Glutamatergic neuron (in vitro differentiated cells): Measurements from ENCODE around the gene PDE10A. TPM values are rescaled to one million over a fixed set of nuclear protein-coding genes. Genes with fewer than 3 reads are reported as not detected.
A peak's percentile ranks its signal among the peaks of the same experiment; 100 is the strongest.

Experiments used
- DNase-seq: peaks from one replicate; pipeline ENCODE4 v3.0.0; 2022
- H3K27ac Mint-ChIP-seq: one replicate; pipeline ENCODE4 v1.8.0; 2020; ENCODE audit warnings: mild to moderate bottlenecking, mixed read lengths, inconsistent platforms; ENCODE audit not compliant: unreplicated experiment
- H3K27me3 Mint-ChIP-seq: one replicate; pipeline ENCODE4 v1.8.0; 2020; ENCODE audit warnings: mild to moderate bottlenecking, moderate library complexity, mixed read lengths, inconsistent platforms; ENCODE audit not compliant: unreplicated experiment
- H3K36me3 Mint-ChIP-seq: one replicate; pipeline ENCODE4 v1.8.0; 2020; ENCODE audit warnings: mild to moderate bottlenecking, mixed read lengths, inconsistent platforms; ENCODE audit not compliant: unreplicated experiment
- H3K4me1 Mint-ChIP-seq: one replicate; pipeline ENCODE4 v1.8.0; 2020; ENCODE audit warnings: mild to moderate bottlenecking, low read depth, mixed read lengths, inconsistent platforms; ENCODE audit not compliant: unreplicated experiment
- H3K4me3 Mint-ChIP-seq: one replicate; pipeline ENCODE4 v1.8.0; 2020; ENCODE audit warnings: mild to moderate bottlenecking, mixed read lengths, inconsistent platforms; ENCODE audit not compliant: unreplicated experiment
- H3K9me3 Mint-ChIP-seq: one replicate; pipeline ENCODE4 v1.8.0; 2020; ENCODE audit warnings: mild to moderate bottlenecking, moderate library complexity, mixed read lengths, inconsistent platforms; ENCODE audit not compliant: unreplicated experiment
- total RNA-seq: library from RNA; stranded (reverse); fragmentation: NEBNext Ultra II Directional; extraction: Animal tissue kit (Norgen Biotek cat#: 25700); gene quantifications from one replicate; pipeline ENCODE4 v1.2.1, GENCODE V29; 2021; ENCODE audit not compliant: unreplicated experiment
- TF ChIP-seq, protein P1 (sequence below): fragments of 200-600 bp; sonication (generic); IDR thresholded peaks from one replicate; pipeline ENCODE4 v1.5.0; 2021; ENCODE audit not compliant: partially characterized antibody, unreplicated experiment

PDE10A gene
- total RNA-seq, 1 donor from 2014 or later: 24.5 TPM

DNA sequence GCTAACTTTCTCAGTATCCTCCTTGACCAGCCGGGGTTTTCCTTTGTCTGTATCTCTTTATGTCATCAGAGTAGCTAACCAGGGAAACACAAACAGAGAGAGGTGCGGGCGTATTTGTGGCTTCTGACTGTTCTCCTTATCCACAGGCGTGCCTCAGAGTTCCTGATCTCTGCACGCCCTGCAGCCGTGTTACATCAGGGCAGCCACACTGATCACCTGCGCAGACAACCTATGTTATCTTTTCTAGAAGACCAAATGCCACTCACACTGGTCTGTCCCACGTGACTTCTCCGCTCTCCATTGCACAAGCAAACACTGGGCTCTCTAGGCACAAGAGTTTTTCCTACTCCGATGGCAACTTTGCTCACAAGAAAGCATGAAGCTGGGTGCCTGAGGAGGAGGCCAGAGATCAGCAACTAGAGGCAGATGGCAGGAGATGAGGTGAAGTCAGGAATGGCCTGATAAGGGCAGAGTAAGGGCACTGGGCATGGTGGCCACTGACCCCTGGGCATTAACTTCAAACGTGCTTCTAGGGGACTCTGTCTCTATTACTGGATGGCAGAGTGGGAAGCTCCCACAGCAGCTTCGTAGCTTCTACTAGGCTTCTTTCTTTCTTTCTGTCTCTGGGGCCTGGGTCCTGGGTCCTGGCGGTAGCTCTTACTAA lies 4.5 kb downstream of the PDE10A start:
- Mint-ChIP-seq H3K36me3 (no peaks in the 10 kb centered on the region), H3K27me3 (peaks cover 9% of the 10 kb centered on the region), H3K4me1 (peaks cover 13% of the 10 kb centered on the region), H3K4me3 (peak overlapping the region; percentile 65), H3K27ac (no peak overlapping the region), H3K9me3 (peaks cover 6% of the 10 kb centered on the region)
- DNase-seq: no peak
- TF ChIP-seq, protein P1, sequence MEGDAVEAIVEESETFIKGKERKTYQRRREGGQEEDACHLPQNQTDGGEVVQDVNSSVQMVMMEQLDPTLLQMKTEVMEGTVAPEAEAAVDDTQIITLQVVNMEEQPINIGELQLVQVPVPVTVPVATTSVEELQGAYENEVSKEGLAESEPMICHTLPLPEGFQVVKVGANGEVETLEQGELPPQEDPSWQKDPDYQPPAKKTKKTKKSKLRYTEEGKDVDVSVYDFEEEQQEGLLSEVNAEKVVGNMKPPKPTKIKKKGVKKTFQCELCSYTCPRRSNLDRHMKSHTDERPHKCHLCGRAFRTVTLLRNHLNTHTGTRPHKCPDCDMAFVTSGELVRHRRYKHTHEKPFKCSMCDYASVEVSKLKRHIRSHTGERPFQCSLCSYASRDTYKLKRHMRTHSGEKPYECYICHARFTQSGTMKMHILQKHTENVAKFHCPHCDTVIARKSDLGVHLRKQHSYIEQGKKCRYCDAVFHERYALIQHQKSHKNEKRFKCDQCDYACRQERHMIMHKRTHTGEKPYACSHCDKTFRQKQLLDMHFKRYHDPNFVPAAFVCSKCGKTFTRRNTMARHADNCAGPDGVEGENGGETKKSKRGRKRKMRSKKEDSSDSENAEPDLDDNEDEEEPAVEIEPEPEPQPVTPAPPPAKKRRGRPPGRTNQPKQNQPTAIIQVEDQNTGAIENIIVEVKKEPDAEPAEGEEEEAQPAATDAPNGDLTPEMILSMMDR: no peak

DNA sequence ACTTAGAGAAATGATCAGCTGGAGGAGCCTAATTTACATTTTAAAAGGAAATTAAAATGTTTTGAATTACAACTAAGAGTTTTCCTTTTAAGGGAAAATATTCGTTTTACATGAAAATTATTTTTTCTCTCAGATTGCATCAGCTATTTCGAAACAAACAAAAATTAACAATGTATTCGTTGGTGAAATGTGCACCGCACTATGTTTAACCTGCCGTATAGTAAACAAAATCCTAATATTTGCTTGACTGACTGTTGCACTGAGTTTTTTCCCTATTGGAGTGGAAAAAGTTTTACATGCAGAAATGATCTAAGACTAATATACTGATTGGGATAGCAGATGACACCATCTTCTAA lies 5.7 kb downstream of the PDE10A start:
- H3K9me3 Mint-ChIP-seq: peaks cover 6% of the 10 kb centered on the region
- H3K27ac Mint-ChIP-seq: no peak overlapping the region
- H3K4me1 Mint-ChIP-seq: peaks cover 13% of the 10 kb centered on the region
- TF ChIP-seq, protein P1: no peak
- H3K4me3 Mint-ChIP-seq: no peak overlapping the region
- H3K36me3 Mint-ChIP-seq: no peaks in the 10 kb centered on the region
- DNase-seq: no peak
- H3K27me3 Mint-ChIP-seq: peaks cover 9% of the 10 kb centered on the region

DNA sequence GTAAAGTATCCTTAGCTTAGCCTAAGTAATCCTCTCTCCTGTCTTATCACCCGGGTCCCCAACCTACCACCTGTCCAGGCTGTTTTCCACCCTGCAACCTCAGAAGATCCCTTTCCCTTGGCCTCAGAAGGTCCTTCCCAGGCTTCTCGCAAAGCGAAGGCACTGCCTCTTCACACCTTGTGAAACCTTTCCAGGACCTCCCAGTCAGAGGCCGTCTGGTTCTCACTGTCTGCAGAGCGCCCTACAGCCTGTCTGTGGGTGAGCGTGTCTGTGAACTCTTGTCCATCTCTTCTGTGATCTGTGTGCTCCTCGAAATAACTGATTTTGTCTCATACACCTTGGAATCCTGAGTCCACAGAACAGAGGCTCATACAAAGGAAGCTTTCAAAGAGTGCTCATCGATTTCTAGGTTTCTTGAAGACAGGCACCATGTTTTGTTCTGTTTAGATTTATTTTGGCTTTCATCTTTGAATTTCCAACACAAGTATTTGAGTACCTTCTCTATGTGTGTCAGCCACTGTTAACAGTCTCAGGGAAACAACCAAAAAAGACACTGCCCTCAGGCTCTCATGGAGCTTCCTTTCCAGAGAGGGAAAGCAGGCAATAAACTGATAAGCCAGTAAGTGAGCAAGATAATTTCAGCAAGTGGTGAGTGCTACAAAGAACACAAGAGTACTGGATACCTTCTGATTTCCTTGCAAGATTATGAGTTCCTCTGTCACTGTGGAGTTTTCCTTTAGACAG lies 6.3 kb downstream of the PDE10A start:
- no peaks in the 10 kb centered on the region for H3K36me3 Mint-ChIP-seq
- no peak overlapping the region for H3K27ac Mint-ChIP-seq
- H3K4me1 Mint-ChIP-seq: peaks cover 13% of the 10 kb centered on the region
- peaks cover 9% of the 10 kb centered on the region for H3K27me3 Mint-ChIP-seq
- DNase-seq: no peak
- no peak overlapping the region for H3K4me3 Mint-ChIP-seq
- H3K9me3 Mint-ChIP-seq: peaks cover 6% of the 10 kb centered on the region
- TF ChIP-seq, protein P1: no peak

DNA sequence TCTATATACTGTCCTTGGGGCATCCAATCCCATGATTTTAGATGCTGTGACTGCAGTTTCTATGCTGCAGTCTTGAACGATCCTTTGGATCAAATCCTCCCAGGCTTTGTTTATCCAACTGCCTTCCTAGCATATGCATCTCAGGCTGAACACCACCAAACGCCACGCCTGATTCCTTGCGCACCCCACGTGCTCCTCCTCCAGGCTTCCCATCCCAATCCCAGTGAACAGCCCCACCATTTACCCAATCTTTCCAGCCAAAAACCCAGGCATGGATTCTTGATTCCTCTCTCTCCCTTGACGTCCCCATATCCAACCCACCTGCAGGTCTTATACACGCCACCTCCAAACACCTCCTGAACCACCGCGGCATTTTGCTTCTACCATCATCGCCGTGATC lies 7.8 kb downstream of the PDE10A start:
- Mint-ChIP-seq H3K4me1 (peaks cover 13% of the 10 kb centered on the region), H3K36me3 (no peaks in the 10 kb centered on the region), H3K4me3 (no peak overlapping the region), H3K27ac (no peak overlapping the region), H3K9me3 (peaks cover 6% of the 10 kb centered on the region), H3K27me3 (peaks cover 7% of the 10 kb centered on the region)
- TF ChIP-seq, protein P1: no peak
- no peak for DNase-seq

DNA sequence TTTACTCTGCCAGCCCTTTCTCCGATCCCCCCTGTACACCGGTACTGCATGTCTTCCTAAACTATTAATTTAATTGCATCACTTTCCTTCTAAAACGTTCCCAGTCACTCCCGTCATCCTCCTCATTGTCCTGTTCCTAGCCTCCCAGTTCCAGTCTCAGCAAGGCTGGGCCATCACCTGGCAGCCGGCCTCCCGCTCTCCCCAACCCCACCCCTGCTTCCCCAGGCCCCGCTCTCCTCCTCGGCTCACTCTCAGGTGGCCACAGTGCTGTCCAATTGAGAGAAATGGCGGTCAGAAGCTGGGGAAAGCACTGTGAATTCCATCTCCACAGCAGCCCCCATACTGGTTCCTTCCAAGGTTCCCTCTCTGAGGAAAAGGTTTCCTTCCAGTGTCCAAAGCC lies 8.9 kb downstream of the PDE10A start:
- TF ChIP-seq, protein P1: no peak
- Mint-ChIP-seq H3K27me3 (no peaks in the 10 kb centered on the region), H3K9me3 (no peaks in the 10 kb centered on the region), H3K4me1 (peaks cover 7% of the 10 kb centered on the region), H3K4me3 (no peak overlapping the region), H3K27ac (no peak overlapping the region), H3K36me3 (no peaks in the 10 kb centered on the region)
- DNase-seq: no peak
